IMR-90 (cell line): Measurements from ENCODE around the gene PITPNM1. TPM values are rescaled to one million over a fixed set of nuclear protein-coding genes. Genes with fewer than 3 reads are reported as not detected.

Experiments
- ATAC-seq: fragments of 200-7000 bp; cut with Tn5 transposase; 2 replicates; pipeline ENCODE4 v1.9.1; 2020; ENCODE audit warnings: low read depth, mild to moderate bottlenecking, moderate library complexity
- BruUV-seq: library from RNA; stranded (reverse); fragments of 400-500 nt; replicated peaks from 2 replicates; lab custom pipeline; 2021; lab: Mats Ljungman, UMichigan
- CTCF ChIA-PET: fragments of 300-600 bp; formaldehyde crosslinking; extraction: SDS; loops from one replicate; lab custom pipeline; 2021; ENCODE audit warnings: antibody characterized with exemption; lab: Yijun Ruan, JAX
- POLR2A ChIA-PET: fragments of 300-600 bp; sonication (Branson Sonifier 250); formaldehyde crosslinking; loops from one replicate; lab custom pipeline; 2022; ENCODE audit warnings: antibody characterized with exemption; ENCODE audit not compliant: unreplicated experiment; lab: Charles Lee
- DNase-seq: peaks from one replicate; pipeline ENCODE4 v3.0.0; 2013
- H2AFZ ChIP-seq: replicated peaks from 2 replicates; pipeline ENCODE3; 2013; ENCODE audit warnings: low read length, mild to moderate bottlenecking; ENCODE audit not compliant: poor library complexity
- H2AK5ac ChIP-seq: 2 replicates; pipeline ENCODE4 v1.6.1; 2013; ENCODE audit warnings: low read depth, low read length, inconsistent platforms
- H2AK9ac ChIP-seq: replicated peaks from 2 replicates; pipeline ENCODE3; 2013; ENCODE audit warnings: mild to moderate bottlenecking, low read depth, low read length, moderate library complexity; ENCODE audit not compliant: poor library complexity
- H2BK120ac ChIP-seq: 2 replicates; pipeline ENCODE4 v1.6.1; 2013; ENCODE audit warnings: low read depth, low read length, inconsistent platforms
- H2BK15ac ChIP-seq: 3 replicates; pipeline ENCODE4 v1.6.1; 2013; ENCODE audit warnings: low read depth, low read length, inconsistent platforms
- H2BK20ac ChIP-seq: 2 replicates; pipeline ENCODE4 v1.6.1; 2013; ENCODE audit warnings: low read depth, mild to moderate bottlenecking, inconsistent platforms, low read length, moderate library complexity
- H2BK5ac ChIP-seq: 2 replicates; pipeline ENCODE4 v1.6.1; 2013; ENCODE audit warnings: mild to moderate bottlenecking, low read depth, low read length, inconsistent platforms; ENCODE audit not compliant: poor library complexity, severe bottlenecking
- H3K14ac ChIP-seq: replicated peaks from 2 replicates; pipeline ENCODE4 v1.6.1; 2013; ENCODE audit warnings: low read depth, low read length, inconsistent platforms
- H3K18ac ChIP-seq: 2 replicates; pipeline ENCODE4 v1.6.1; 2013; ENCODE audit warnings: low read depth, low read length, control low read depth
- H3K23ac ChIP-seq: 2 replicates; pipeline ENCODE4 v1.6.1; 2013; ENCODE audit warnings: low read depth, low read length, inconsistent platforms
- H3K27ac ChIP-seq: 2 replicates; pipeline ENCODE4 v1.5.1; 2013; ENCODE audit warnings: mild to moderate bottlenecking, control low read depth, low read length; ENCODE audit not compliant: insufficient read depth
- H3K27me3 ChIP-seq: 2 replicates; pipeline ENCODE4 v1.6.1; 2013; ENCODE audit warnings: low read length; ENCODE audit not compliant: control insufficient read depth, insufficient read depth
- H3K36me3 ChIP-seq: 2 replicates; pipeline ENCODE4 v1.6.1; 2013; ENCODE audit warnings: low read length, mixed read lengths; ENCODE audit not compliant: control insufficient read depth, insufficient read depth
- H3K4ac ChIP-seq: 2 replicates; pipeline ENCODE4 v1.6.1; 2013; ENCODE audit warnings: low read depth, low read length, inconsistent platforms
- H3K4me1 ChIP-seq: 2 replicates; pipeline ENCODE4 v1.6.1; 2013; ENCODE audit warnings: low read length, mixed read lengths; ENCODE audit not compliant: control insufficient read depth, insufficient read depth
- H3K4me2 ChIP-seq: 2 replicates; pipeline ENCODE4 v1.6.1; 2013; ENCODE audit warnings: low read depth, mild to moderate bottlenecking, control low read depth, low read length, moderate library complexity
- H3K4me3 ChIP-seq: 2 replicates; pipeline ENCODE4 v1.5.1; 2013; ENCODE audit warnings: low read depth, mild to moderate bottlenecking, control low read depth, low read length, moderate library complexity; ENCODE audit not compliant: insufficient read depth
- H3K56ac ChIP-seq: 2 replicates; pipeline ENCODE4 v1.6.1; 2013; ENCODE audit warnings: low read length, inconsistent platforms; ENCODE audit not compliant: insufficient read depth; ENCODE audit errors: extremely low read depth
- H3K79me1 ChIP-seq, 2 experiments: 2 replicates each; pipeline ENCODE4 v1.6.1; 2013; ENCODE audit warnings: low read length in 2 of 2, inconsistent platforms in 1 of 2, low read depth in 1 of 2
- H3K9ac ChIP-seq: 2 replicates; pipeline ENCODE4 v1.6.1; 2013; ENCODE audit warnings: low read depth, low read length, control low read depth
- H3K9me1 ChIP-seq: 2 replicates; pipeline ENCODE4 v1.6.1; 2013; ENCODE audit warnings: low read length, inconsistent platforms; ENCODE audit not compliant: insufficient read depth
- H3K9me3 ChIP-seq: 2 replicates; pipeline ENCODE4 v1.6.1; 2013; ENCODE audit warnings: low read length; ENCODE audit not compliant: control insufficient read depth, insufficient read depth
- H4K20me1 ChIP-seq: 2 replicates; pipeline ENCODE4 v1.6.1; 2013; ENCODE audit warnings: low read length, inconsistent platforms; ENCODE audit not compliant: insufficient read depth
- H4K5ac ChIP-seq: 2 replicates; pipeline ENCODE4 v1.6.1; 2013; ENCODE audit warnings: mild to moderate bottlenecking, low read depth, low read length, control low read depth
- H4K8ac ChIP-seq, 2 experiments: 2 replicates each; pipeline ENCODE4 v1.6.1; 2013; ENCODE audit warnings: low read depth in 2 of 2, low read length in 2 of 2, control low read depth in 1 of 2, inconsistent platforms in 1 of 2
- H4K91ac ChIP-seq: 2 replicates; pipeline ENCODE4 v1.6.1; 2013; ENCODE audit warnings: low read depth, low read length, inconsistent platforms; ENCODE audit not compliant: insufficient read depth
- FOS ChIP-seq: fragments of 150-350 bp; IDR thresholded peaks from 2 replicates; pipeline ENCODE4 v1.6.1; 2016; ENCODE audit warnings: low read depth, low read length
- MXI1 ChIP-seq: IDR thresholded peaks from 2 replicates; pipeline ENCODE4 v1.6.1; 2012; ENCODE audit warnings: low read depth, mild to moderate bottlenecking, low read length, moderate library complexity, borderline replicate concordance
- RAD21 ChIP-seq: IDR thresholded peaks from 2 replicates; pipeline ENCODE4 v1.6.1; 2012; ENCODE audit warnings: low read length, improper control_type of control experiment
- WGBS, 2 experiments: methylation state at CpG; one replicate each; pipeline versions ENCODE4 v1.1.5 to v1.1.7; 2013; ENCODE audit warnings: missing lambda C conversion rate in 2 of 2; ENCODE audit not compliant: insufficient read length in 1 of 2; ENCODE audit errors: extremely low coverage in 2 of 2; 5-methylcytosine and 5-hydroxymethylcytosine counted together
- dilution Hi-C: fragments of 300-500 bp; cut with HindIII; formaldehyde crosslinking; loops from one replicate; pipeline ENCODE4 v1.14.3; 2018; ENCODE audit warnings: low sequenced_read_pairs; ENCODE audit not compliant: unreplicated experiment
- in situ Hi-C: fragments of 300-500 bp; cut with MboI; formaldehyde crosslinking; loops from 3 replicates; pipeline ENCODE4 v1.14.3; 2019; ENCODE audit warnings: low sequenced_read_pairs, inconsistent platforms, mixed read lengths
- intact Hi-C: fragments of 100-400 bp; cut with micrococcal nuclease; formaldehyde crosslinking; loops from 2 replicates; pipeline ENCODE4 v1.10.0; 2022
- polyA plus RNA-seq, 3 experiments: library from polyadenylated mRNA; depleted of rRNA; stranded (reverse); fragments of >200 nt; gene quantifications; 2 replicates each; pipeline ENCODE4 v1.2.3, GENCODE V29; 2012; ENCODE audit warnings: low replicate concordance in 1 of 3
- total RNA-seq: library from RNA; depleted of rRNA; stranded (reverse); fragments of >200 nt; gene quantifications from 2 replicates; pipeline ENCODE4 v1.2.3, GENCODE V29; 2012
- TF ChIP-seq, protein P1 (sequence below): fragments of 150-350 bp; IDR thresholded peaks from 2 replicates; pipeline ENCODE4 v1.6.1; 2017; ENCODE audit warnings: mild to moderate bottlenecking, antibody characterized with exemption, low read length, low read depth

PITPNM1 gene
- total and polyA plus RNA-seq, 2 of the 4 experiments (the other 2 are of a cell fraction), result 5.0 to 15.4 TPM

DNA sequence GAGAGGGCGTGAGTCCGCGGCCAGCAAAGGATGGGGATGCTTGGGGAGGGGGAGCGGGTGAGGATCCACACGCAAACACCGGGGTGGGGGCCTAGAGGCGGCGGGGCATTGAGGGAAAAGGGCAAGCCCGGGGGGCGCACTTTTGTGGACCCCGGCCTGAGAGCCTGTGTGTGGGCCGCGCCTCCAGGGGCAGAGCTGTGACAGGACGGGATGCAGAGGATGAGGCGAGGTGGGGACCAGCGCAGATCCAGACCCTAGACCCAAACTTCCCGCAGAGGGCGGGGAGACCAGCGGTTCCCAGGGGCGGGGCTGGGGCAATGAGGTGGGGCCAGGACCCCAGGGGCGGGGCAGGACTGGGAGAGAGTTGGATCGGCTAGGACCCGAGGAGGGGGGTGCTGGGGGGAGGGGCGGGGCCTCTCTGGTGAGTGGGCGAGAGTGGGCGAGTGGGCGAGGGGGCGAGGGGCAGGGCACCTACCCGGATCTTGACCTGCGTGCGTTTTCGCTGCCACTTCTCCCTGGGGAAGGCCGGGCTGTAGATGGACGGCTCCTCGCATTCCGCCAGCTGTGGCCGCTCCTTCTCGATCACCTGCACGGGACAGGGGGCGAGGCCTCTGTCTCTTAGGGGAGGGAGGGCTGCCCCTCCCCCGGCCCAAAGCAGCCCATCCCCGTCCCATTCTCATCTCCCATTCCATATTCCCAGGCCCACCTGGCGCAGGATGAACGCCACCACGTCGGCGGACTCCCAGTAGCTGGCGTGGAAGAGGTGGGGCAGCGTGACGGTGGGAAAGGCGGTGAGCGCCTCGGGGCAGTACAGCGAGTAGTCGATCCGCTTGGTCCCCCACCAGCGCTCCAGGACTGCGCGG is 10.6 kb downstream of the PITPNM1 start (continued):
- TF ChIP-seq MXI1, result no peak

DNA sequence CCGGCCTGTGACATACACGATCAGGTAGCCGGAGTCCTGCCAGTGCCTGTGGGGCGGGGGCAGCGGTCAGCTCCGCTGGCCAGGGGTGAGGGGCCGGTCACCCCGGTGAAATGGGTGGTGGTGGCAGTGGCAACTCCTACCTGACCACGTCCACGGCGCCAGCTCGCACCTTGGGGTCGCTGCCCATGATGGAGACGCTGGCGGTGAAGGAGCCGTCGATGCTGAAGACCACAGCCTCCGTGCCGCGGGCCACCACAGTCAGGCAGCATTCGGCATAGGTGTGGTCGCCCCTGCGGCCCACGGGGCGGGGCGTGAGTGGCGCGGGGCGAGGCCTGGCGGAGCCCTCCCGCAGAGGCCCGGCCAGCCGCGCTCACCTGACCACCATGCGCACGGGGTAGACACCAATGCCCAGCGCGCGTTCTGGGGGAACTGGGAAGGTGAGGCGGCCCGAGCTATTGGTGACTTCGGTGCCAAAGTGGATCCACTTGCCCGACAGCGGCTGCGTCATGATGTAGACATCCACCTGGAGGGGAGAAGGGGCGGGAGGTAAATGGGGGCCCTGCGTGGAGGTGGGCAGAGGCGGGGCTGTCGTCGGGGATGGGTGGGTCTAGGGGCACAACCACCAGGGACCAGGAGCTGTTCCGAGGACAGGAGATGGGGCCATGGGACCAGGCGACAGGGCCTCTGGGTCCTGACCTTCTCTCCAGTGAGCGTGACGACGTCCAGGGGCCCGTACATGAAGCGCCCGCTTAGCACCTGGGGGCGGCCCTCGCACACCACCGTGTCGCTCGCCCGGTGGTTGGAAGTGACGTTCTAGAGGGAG is 11.4 kb downstream of the PITPNM1 start:
- BruUV-seq, result no TSS peak
- WGBS, 2 experiments, result 96% methylated on average over 30 of the region's 65 CpGs; no CpG with 5 or more reads in 1 of the 2 experiments
- CTCF ChIA-PET, result no interaction called here

More for the DNA sequence above, 11.4 kb downstream of the PITPNM1 start:
- no peaks in the 10 kb centered on the region for H3K79me1 ChIP-seq
- dilution Hi-C loops, result no loop called here
- H4K91ac ChIP-seq, result no peak overlapping the region
- POLR2A ChIA-PET, result no interaction called here
- no peak overlapping the region for H2AK5ac ChIP-seq
- H3K14ac ChIP-seq, result no peak overlapping the region
- ATAC-seq (no peak), DNase-seq (no peak)
- no peak overlapping the region for H3K4ac ChIP-seq
- no peak overlapping the region for H3K4me3 ChIP-seq
- H3K4me2 ChIP-seq, result no peak overlapping the region
- no peaks in the 10 kb centered on the region for H3K4me1 ChIP-seq
- intact Hi-C loops, result no loop called here
- H4K20me1 ChIP-seq, result no peaks in the 10 kb centered on the region; the same call in 1 of the 2 replicates
- H2BK15ac ChIP-seq, result no peak overlapping the region
- TF ChIP-seq, protein P1, sequence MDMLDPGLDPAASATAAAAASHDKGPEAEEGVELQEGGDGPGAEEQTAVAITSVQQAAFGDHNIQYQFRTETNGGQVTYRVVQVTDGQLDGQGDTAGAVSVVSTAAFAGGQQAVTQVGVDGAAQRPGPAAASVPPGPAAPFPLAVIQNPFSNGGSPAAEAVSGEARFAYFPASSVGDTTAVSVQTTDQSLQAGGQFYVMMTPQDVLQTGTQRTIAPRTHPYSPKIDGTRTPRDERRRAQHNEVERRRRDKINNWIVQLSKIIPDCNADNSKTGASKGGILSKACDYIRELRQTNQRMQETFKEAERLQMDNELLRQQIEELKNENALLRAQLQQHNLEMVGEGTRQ, result no peak
- TF ChIP-seq RAD21 (no peak), MXI1 (no peak), FOS (no peak)
- H3K56ac ChIP-seq, result no peak overlapping the region
- no peak overlapping the region for H4K5ac ChIP-seq
- H3K27ac ChIP-seq, result no peak overlapping the region
- no peak overlapping the region for H3K9ac ChIP-seq
- no peaks in the 10 kb centered on the region for H3K27me3 ChIP-seq
- H2BK5ac ChIP-seq, result no peak overlapping the region
- H4K8ac ChIP-seq, result no peak overlapping the region
- no peak overlapping the region for H2AK9ac ChIP-seq
- no peak overlapping the region for H2AFZ ChIP-seq
- in situ Hi-C loops, result no loop called here
- H3K9me1 ChIP-seq, result peaks cover 4% of the 10 kb centered on the region; the same call in 1 of the 2 replicates
- no peaks in the 10 kb centered on the region for H3K9me3 ChIP-seq
- no peak overlapping the region for H2BK20ac ChIP-seq
- peaks cover 60% of the 10 kb centered on the region for H3K36me3 ChIP-seq
- no peak overlapping the region for H3K23ac ChIP-seq
- H3K18ac ChIP-seq, result no peak overlapping the region
- no peak overlapping the region for H2BK120ac ChIP-seq
